PFSK-1 (cell line): Measurements from ENCODE around the gene ACTN4.

Experiments
- SIN3A ChIP-seq: IDR thresholded peaks from 2 replicates; pipeline ENCODE4 v1.6.1; 2012; ENCODE audit warnings: mild to moderate bottlenecking, low read length, moderate library complexity, borderline replicate concordance; ENCODE audit not compliant: insufficient read depth
- TAF1 ChIP-seq: IDR thresholded peaks from 2 replicates; pipeline ENCODE4 v1.6.1; 2012; ENCODE audit warnings: low read length, control low read depth, borderline replicate concordance; ENCODE audit not compliant: insufficient read depth

GRCh38 chr19:38682195-38682867 is 34.9 kb downstream of the ACTN4 start:
- TF ChIP-seq TAF1 (no peak), SIN3A (no peak)
